ENCODE measurements around the gene ODF4.

The ODF4 gene

GRCh38 chr17:8339540-8339939 lies at the start of gene ODF4:
ODF4 (plus strand) TSS chr17:8339840; CDS start chr17:8340052, 212 bp downstream.
- no peak for DNase-seq (ENCODE audit: low spot score)

- DNase-seq (ENCODE audit: low spot score): peak; percentile 47
These were observed 49.6 kb upstream of the ODF4 start for GRCh38 chr17:8290043-8290442.

- DNase-seq (ENCODE audit: low spot score): no peak
These were observed 46.8 kb upstream of the ODF4 start for GRCh38 chr17:8292639-8293395.

GRCh38 chr17:8294361-8294760 lies 45.3 kb upstream of the ODF4 start:
- DNase-seq (ENCODE audit: low spot score): no peak

- no peak for DNase-seq (ENCODE audit: low spot score)
These were observed 44.8 kb upstream of the ODF4 start for GRCh38 chr17:8294814-8295316.

GRCh38 chr17:8300226-8300625 lies 39.4 kb upstream of the ODF4 start:
- no peak for DNase-seq (ENCODE audit: low spot score)

GRCh38 chr17:8300627-8301242 lies 38.9 kb upstream of the ODF4 start:
- peak; percentile 78 for DNase-seq (ENCODE audit: low spot score)

- DNase-seq (ENCODE audit: low spot score): no peak
These were observed 29.0 kb upstream of the ODF4 start for GRCh38 chr17:8310601-8311123.

- no peak for DNase-seq (ENCODE audit: low spot score)
These were observed 28.4 kb upstream of the ODF4 start for GRCh38 chr17:8311131-8311790.

GRCh38 chr17:8312251-8312650 lies 27.4 kb upstream of the ODF4 start:
- no peak for DNase-seq (ENCODE audit: low spot score)

- DNase-seq (ENCODE audit: low spot score): no peak
These were observed 26.7 kb upstream of the ODF4 start for GRCh38 chr17:8312726-8313600.

- no peak for DNase-seq (ENCODE audit: low spot score)
These were observed 24.6 kb upstream of the ODF4 start for GRCh38 chr17:8314797-8315763.

- no peak for DNase-seq (ENCODE audit: low spot score)
These were observed 23.8 kb upstream of the ODF4 start for GRCh38 chr17:8315764-8316217.

GRCh38 chr17:8318010-8318935 lies 21.4 kb upstream of the ODF4 start:
- DNase-seq (ENCODE audit: low spot score): no peak

- no peak for DNase-seq (ENCODE audit: low spot score)
These were observed 19.4 kb upstream of the ODF4 start for GRCh38 chr17:8320262-8320661.

- no peak for DNase-seq (ENCODE audit: low spot score)
These were observed 18.6 kb upstream of the ODF4 start for GRCh38 chr17:8320990-8321389.

GRCh38 chr17:8322061-8322460 lies 17.6 kb upstream of the ODF4 start:
- no peak for DNase-seq (ENCODE audit: low spot score)

- DNase-seq (ENCODE audit: low spot score): no peak
These were observed 15.5 kb upstream of the ODF4 start for GRCh38 chr17:8324132-8324531.

- no peak for DNase-seq (ENCODE audit: low spot score)
These were observed 14.7 kb upstream of the ODF4 start for GRCh38 chr17:8324923-8325322.

All from hepatic stellate cell (primary cell).